Epithelial cell of proximal tubule (primary cell): ENCODE measurements around the gene MVB12B. TPM values are rescaled to one million over a fixed set of nuclear protein-coding genes. Genes with fewer than 3 reads are reported as not detected.

Experiments used
- DNase-seq: peaks from one replicate; pipeline ENCODE4 v3.0.0-alpha.2; 2011; ENCODE audit warnings: low read depth
- H3K4me3 ChIP-seq: 2 replicates; pipeline ENCODE4 v1.5.1; 2011; ENCODE audit warnings: low read depth, mild to moderate bottlenecking, low read length
- CTCF ChIP-seq: conservative IDR thresholded peaks from 2 replicates; pipeline ENCODE4 v1.5.1; 2012; ENCODE audit warnings: low read depth, mild to moderate bottlenecking, low read length
- total RNA-seq: library from RNA; depleted of rRNA; stranded (reverse); fragments of >200 nt; gene quantifications from 2 replicates; pipeline ENCODE4 v1.2.3, GENCODE V29; 2015

The MVB12B gene
- total RNA-seq, 1 donor from 2014 or later, result 6.1 TPM

GRCh38 chr9:126411225-126411947 lies 84.8 kb downstream of the MVB12B start:
- H3K4me3 ChIP-seq, result no peak overlapping the region
- no peak for DNase-seq

GRCh38 chr9:126411948-126412284 lies 85.3 kb downstream of the MVB12B start:
- TF ChIP-seq CTCF, result no peak
- DNase-seq, result no peak
- no peak overlapping the region for H3K4me3 ChIP-seq

More at GRCh38 chr9:126411225-126411947, 84.8 kb downstream of the MVB12B start:
- no peak for TF ChIP-seq CTCF

GRCh38 chr9:126412905-126413304 lies 86.3 kb downstream of the MVB12B start:
- TF ChIP-seq CTCF, result no peak
- no peak overlapping the region for H3K4me3 ChIP-seq
- DNase-seq, result no peak

GRCh38 chr9:126413391-126414068 lies 86.9 kb downstream of the MVB12B start:
- H3K4me3 ChIP-seq, result no peak overlapping the region
- TF ChIP-seq CTCF, result no peak
- DNase-seq, result no peak

GRCh38 chr9:126415741-126416370 lies 89.2 kb downstream of the MVB12B start:
- H3K4me3 ChIP-seq, result no peak overlapping the region
- TF ChIP-seq CTCF, result no peak
- DNase-seq, result no peak

GRCh38 chr9:126417043-126417442 lies 90.4 kb downstream of the MVB12B start:
- H3K4me3 ChIP-seq, result no peak overlapping the region
- no peak for DNase-seq
- no peak for TF ChIP-seq CTCF
